GM21447 (cell line): ENCODE data around the gene RGL1.
A peak's percentile ranks its signal among the peaks of the same experiment; 100 is the strongest.

ENCODE experiments used
- ATAC-seq: cut with Tn5 transposase; IDR thresholded peaks from one replicate; pipeline ENCODE4 v1.9.1; 2021; ENCODE audit not compliant: unreplicated experiment

Gene RGL1

DNA sequence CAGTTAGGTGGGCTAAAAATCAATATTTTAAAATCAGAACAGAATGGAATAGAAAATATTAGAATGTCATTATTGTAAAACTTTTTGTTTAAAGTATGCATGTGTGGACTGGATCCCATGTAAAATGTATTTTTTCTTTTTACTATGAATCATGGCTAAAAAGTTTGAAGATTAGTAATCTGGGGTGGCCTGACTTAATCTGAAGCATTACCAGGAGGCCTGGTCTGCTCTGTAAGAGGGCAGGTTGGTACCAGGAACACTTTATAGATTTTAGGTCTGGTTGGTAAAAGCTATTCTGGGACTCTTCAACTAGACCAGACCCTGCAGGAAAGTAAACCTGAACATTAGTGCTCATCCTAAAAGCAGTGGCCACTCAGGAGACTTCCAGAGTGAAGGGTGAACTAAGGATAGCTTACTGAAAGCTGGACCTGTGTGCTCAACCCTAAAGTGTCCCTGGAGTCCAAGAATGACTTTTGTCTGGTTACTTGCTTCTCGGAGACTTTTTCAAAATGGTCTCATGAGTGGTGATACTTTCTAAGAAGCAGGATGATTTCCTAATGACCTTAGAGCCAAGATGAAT is 16.5 kb downstream of the RGL1 start:
- ATAC-seq = no peak

DNA sequence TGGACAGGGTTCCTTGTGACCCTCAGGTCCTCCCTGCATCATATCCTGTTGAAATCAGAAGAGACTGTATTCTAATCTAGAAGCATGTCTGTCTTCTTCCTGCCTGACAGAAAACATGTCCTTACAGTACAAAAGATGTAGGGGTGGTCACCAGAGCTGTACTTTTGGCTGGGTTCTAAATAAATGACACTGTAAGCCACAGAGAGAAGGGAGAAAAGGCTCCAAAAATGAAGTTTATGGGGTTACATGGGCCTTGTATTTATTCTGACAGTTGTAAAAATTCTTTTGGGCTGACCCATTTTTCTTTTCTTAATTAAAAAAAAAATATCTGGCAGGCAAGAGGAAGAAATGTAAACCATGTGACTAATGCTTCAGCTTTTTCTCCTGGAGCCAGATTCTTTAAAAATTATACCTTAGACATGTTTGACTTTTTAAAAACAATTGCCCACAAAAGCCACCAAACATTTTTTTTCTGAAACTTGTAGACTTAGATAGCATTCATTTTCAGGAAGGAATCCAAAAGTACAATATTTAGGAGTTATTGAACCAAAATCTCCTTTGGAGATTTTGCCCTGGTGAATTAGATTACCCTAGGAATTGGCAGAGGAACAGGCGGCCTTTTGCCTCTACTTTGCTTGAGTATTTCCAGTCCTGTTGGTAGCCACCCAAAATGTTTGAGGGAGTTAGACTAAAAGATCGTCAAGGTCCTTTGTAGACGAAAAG is 17.1 kb downstream of the RGL1 start:
- no peak for ATAC-seq

DNA sequence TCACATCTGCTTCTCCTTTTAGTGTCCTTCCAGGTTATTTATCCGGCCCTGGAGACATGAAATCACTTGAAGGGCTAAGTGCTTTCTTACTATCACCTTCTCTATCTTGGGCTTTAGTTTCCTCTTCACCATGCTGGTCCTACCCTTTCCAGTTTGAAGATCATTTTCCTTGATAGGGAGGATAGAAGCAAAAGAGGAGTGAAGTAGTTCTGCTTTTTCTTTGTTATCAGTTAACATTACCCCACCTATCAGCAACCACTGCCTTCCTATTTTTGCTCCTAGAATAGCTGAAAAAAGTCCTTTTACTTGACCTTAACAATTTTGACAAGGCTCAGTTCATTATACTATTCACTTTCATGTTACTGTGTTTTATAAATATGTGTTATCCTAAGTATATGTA is 19.4 kb downstream of the RGL1 start:
- ATAC-seq = no peak

DNA sequence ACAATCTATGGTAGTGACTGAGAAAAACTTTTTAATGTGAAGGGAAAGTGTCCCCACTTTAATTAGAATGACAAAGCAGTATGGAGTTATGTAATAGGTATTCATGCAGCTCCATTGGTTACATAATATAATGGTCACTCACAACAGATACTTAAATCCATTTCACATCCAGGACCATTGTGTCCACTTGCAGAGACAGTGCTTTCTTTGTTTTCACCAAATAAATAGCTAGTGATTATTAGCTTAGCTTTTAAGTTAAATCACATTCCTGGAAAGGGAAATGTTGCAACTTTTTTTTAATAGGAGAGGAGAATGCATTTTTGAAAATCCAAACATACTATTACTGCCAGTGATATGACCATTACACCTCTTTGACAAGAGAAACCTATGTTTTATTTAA is 22.9 kb downstream of the RGL1 start:
- no peak for ATAC-seq

DNA sequence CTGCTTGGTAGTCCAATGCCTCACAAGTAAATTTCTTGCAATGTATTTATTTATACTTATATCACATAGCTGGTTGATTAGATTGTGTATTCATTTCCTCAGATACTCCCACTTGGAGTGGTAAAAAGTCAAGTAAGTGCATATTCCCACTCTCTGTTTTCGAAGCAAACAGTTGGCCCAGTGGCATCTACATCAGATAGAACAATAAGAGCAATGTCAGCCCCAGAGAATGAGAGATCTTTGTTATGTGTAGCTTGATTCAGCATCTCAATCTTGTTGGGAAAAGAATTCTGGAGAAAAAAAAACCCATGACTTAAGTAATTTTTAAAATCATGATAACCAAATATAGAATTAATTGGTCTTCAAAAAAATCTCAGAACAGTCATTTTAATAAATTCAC is 25.5 kb downstream of the RGL1 start:
- ATAC-seq = no peak

DNA sequence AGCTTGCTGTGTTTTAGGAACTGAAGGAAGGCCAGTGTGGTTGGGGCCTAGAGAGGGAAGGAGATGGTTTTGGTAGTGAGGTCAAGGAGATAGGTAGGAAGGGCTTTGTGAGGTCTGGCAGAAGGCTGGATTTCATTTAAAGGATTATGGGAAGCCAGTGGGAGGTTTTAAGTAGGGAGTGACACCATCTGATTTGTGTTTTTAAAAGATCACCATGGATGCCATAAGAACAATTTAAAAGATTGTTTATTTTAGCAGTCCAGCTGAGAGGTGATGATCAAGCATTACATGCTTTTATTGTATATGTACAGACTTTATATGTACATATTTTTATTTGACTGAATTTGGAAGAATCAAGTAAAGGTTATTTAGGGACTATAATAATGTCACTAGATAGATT is 26.4 kb downstream of the RGL1 start:
- no peak for ATAC-seq

GRCh38 chr1:183832459-183832858 is 27.5 kb downstream of the RGL1 start:
- ATAC-seq = no peak

DNA sequence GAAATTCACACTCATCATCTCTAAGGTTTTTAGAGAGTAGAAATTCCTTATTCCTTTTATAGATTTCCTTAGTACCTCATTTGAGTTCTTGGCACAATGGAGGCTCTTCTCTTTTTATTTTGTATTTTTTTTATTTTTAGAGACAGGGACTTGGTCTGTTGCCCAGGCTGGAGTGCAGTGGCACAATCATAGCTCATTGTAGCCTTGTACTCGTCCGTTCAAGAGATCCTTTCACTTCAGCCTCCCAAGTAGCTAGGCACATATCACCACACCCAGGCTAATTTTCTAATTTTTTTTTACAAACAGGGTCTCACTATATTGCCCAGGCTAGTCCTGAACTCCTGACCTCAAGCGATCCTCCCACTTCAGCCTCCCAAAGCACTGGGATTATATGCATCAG is 29.6 kb downstream of the RGL1 start:
- no peak for ATAC-seq

GRCh38 chr1:183836598-183836997 is 31.7 kb downstream of the RGL1 start:
- ATAC-seq = no peak

DNA sequence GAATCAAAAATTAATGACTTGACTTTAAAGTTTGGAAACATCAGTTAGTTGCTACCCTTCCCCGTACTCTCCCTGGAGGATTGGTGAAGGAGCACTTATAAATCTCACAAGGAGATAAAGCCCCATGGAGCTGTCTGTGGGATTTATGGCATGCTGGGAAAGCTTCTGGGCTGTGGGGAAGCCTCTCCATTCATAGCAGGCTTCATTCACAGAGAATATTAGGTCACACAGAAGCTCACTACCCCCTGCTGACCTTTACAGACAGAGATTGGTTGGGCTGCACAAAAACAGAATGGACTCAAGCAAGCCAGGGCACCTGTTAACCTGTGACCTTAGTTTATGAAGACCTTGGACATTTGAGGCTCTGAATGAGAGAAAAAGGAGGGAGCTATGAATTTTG is 32.1 kb downstream of the RGL1 start:
- ATAC-seq = no peak

DNA sequence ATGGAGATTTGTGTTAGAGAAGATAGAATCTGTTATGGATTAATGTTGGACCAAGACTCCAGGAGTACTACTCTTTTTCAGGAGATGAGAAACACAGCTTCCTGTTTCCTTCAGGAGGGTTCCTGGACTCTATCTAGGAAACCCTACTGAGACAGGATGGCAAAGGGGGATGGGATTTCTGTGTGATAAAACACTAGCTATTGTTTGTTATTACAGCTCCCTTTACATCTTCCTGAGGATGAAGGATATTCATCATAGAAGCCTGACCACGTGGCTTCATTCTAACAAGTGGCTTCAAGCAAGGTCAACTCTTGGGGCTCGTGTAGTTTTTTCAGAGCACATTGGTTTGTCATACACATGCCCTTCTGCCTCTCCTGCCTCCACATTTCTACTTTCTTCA is 33.3 kb downstream of the RGL1 start:
- no peak for ATAC-seq

- ATAC-seq = no peak
These were observed 35.2 kb downstream of the RGL1 start for GRCh38 chr1:183840140-183840539.

- ATAC-seq = peak; percentile 38
These were observed 36.6 kb downstream of the RGL1 start for GRCh38 chr1:183841550-183841949.

- ATAC-seq = peak; percentile 89
These were observed 37.3 kb downstream of the RGL1 start for GRCh38 chr1:183841950-183842794.

GRCh38 chr1:183842795-183843144 is 37.9 kb downstream of the RGL1 start:
- peak; percentile 40 for ATAC-seq

DNA sequence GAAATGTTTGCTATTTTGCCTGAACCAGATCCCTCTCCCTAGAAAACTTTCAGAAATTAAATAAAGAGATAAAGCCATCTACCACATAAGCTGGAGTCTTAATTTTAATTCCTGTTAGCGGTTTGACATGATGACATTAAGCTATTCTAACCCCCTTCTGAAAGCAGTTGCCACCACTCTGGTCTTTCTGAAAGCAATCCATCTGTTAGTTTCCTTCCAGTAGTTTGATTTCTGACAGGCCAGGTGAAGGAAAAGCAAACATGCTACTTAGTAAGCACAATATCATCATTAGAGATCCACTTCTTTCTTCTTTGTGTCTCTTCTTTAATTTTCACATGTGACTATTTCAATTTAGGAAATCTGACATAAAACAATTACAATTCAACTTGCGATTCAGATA is 39.9 kb downstream of the RGL1 start:
- no peak for ATAC-seq

- ATAC-seq = no peak
These were observed 40.8 kb downstream of the RGL1 start for GRCh38 chr1:183845681-183846080.

DNA sequence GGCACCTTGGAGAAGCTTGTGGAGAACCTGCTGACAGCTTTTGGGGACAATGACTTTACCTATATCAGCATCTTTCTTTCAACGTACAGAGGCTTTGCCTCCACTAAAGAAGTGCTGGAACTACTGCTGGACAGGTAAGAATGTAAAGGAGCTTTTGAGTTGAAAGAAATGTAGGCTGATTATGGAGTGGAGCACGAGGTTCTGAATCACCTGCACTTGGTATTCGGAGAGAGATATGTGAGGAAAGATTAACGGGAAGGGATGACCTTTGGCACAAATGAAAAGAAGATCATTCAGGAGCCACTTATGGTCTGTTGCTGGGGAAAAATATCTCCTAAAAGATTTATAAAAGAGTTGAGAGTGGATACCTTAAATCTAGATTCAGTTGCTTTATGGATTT is 42.7 kb downstream of the RGL1 start:
- no peak for ATAC-seq

DNA sequence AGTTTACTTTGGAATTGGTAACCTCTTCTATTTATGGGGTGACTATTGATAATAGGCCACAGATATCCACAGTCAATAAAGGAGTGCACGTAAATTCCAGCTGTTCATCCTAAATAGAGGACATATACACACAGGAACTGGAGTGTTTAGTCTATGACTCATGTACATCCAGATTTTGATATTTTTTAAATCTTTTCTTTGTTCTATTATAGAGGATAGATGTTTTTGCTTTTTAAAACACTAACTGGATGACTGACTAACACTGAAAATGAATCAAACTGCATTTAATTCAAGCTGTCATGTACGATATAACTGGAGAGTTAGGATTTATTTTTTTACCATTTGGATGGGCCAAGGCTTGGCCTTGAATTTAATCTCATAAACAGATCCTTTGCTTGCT is 45.9 kb downstream of the RGL1 start:
- ATAC-seq = no peak

DNA sequence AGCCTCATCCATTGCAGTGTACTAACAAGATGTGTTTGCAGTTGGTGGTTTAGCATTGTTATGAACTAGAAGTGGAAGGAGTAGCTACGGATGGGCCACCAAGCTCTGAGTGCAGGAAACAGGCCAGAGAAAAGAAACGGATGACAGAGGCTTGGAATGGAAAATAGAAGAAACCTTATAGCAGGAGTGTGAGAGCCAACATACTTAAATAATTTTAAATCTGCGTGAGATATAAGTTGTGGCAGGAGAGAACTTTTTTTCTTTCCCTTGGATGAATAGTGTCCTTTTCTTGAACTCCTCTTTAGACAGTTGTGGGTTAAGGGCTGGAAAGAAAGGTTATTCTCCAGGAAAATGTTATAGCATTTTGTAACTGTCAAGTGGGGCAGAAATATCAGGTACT is 54.2 kb downstream of the RGL1 start:
- ATAC-seq = no peak

- no peak for ATAC-seq
These were observed 54.9 kb downstream of the RGL1 start for GRCh38 chr1:183859831-183860230.

GRCh38 chr1:183862967-183863366 is 58.0 kb downstream of the RGL1 start:
- no peak for ATAC-seq
